IPS DF 4.7 (cell line): ENCODE measurements around the gene SCAPER.
"Not testable (repeated sequence)": the region's sequence is repeated elsewhere in the genome, so short reads cannot be mapped to it uniquely, and the experiment has no call there.

Experiments used
- DNase-seq: peaks from one replicate; pipeline ENCODE4 v3.0.0-alpha.2; 2013; ENCODE audit warnings: low spot score; ENCODE audit errors: extremely low read depth

The SCAPER gene

DNA sequence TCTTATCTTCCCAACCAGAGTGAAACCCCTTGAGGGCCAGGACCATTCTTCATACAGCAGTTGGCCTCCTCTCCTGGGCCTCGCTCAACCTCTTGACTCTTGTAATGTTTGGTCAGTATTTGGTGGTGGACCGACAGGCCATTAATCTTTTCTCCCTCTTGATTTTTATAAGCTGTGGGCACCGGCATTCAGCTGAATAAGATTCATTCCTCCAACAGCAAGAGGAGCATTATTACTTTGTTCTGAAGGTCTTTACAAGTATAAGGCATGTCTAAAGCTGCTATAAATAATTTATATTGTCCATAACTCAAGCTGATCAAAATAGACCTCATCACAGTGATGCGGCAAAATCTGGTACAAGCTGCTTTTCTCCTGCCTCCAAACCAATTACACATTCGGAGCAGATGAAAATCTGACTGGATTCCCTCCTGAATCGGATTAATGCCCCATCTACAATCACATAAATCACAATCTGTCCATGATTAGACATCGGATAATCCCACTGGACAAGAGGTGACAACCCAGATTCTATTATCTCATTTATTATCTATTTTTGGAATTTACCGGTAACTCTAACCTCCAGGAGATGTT lies 576.9 kb downstream of the SCAPER start:
- DNase-seq = no peak

DNA sequence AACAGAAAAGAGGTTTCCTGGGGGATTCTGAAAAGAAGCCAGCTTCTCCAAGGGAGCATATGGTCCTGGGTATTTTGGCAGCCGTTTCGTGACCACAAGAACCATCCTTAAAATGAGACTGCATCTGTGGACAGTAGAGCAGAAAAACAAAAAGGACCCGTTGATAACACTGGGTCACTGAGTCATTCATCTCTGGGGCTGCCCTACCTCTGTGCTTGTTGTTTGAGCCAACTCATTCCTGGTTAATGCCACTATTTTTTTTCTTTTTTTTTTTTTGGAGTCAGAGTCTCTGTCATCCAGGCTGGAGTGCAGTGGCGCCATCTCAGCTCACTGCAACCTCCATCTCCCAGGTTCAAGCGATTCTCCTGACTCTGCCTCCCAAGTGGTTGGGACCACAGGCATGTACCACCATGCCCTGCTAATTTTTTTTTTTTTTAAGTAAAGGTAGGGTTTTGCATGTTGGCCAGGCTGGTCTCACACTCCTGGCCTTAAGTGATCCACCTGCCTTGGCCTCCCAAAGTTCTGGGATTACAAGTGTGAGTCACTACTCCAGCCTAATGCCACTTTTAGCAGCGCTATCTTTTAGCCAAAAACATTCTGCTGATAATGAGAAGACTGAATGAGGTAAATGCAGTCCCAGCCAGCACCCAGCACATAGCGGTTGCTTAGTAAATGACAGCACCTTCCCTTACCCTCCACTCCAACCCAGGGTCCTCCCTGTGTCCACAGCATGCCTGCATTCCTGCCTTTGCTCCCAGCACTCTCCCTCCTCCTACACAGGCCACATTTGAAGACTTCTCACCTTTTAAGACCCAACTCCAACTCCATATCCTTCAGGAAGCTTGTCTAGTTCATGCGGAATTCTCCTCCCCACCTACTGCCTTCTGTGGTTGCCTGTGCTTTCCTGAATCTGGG lies 577.7 kb downstream of the SCAPER start:
- DNase-seq = no peak

- DNase-seq = no peak
These were observed 579.4 kb downstream of the SCAPER start for GRCh38 chr15:76325704-76326103.

DNA sequence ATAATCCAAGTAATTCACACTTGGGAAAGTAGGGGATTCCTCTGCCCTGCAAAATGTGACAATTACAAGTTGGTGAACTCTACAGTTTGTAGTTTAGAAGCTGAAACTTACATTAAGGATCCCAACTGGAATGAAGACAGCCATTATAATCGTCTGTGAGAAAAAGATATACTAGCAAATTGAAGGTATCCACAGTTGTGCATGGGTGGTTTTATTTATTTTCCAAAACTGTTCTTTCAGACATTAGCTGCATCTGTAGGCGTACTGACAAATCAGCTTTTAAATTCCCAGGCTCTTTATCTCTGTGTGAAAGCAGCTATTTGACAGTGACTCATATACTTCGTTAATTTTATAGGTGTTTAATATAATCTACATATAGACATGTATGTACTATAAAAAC lies 581.1 kb downstream of the SCAPER start:
- DNase-seq = no peak

DNA sequence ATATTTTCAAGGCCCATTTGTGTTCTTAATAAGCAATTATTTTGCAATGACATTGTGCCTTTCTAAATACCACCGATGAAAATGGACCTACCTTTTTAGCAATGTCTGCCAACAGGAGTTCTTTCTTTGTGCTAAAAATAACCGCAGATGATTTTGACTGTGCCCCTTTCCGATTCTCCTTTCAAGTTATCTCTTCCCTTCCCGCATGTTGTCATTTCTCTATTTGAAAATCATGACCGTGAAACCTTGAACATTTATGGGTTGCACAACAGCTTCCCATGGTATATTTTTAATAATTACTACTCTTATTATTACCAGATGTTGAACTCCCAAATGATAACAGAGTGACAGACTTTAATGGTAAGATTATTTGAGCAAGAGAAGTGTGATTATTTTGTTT lies 583.5 kb downstream of the SCAPER start:
- no peak for DNase-seq

GRCh38 chr15:76321171-76321570 lies 584.0 kb downstream of the SCAPER start:
- DNase-seq = no peak

- DNase-seq = no peak
These were observed 585.1 kb downstream of the SCAPER start for GRCh38 chr15:76320012-76320411.

GRCh38 chr15:76313731-76314130 lies 591.4 kb downstream of the SCAPER start:
- no peak for DNase-seq

GRCh38 chr15:76313175-76313567 lies 592.0 kb downstream of the SCAPER start:
- not testable (repeated sequence) for DNase-seq

DNA sequence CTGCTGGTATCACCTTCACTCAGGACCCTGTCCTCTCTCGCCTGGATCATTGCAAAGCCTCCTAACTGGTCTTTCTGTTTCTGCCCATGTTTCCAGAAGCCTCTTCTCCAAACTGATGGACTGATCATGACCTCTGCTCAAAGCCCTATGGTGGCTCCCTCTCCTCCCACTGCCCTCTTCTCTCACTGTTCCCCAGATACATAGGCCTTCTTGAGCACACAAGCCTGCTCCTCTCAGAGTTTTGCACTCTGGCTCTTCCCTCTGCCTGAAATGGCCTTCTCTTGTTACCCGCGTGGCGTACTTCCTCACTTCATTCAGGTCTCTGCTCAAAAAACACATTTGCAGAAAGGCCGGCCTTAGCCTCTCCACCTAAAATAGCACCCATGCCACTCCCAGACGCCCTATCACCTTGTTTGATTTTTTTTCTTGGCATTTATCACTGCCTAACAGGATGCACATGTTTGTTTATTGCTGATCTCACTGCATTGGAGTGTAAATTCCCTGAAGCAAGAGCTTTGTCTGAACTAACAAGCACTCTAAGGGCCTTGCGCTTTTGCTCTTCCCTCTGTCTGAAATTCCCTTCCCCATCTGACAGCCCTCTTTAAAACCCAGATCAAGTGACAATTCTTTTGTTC lies 592.5 kb downstream of the SCAPER start:
- no peak for DNase-seq

- no peak for DNase-seq
These were observed 593.8 kb downstream of the SCAPER start, which contains the start of gene ETFA for GRCh38 chr15:76311100-76311953. Gene ETFA (minus strand): TSS chr15:76311469. CDS start chr15:76311388, 81 bp downstream.

DNA sequence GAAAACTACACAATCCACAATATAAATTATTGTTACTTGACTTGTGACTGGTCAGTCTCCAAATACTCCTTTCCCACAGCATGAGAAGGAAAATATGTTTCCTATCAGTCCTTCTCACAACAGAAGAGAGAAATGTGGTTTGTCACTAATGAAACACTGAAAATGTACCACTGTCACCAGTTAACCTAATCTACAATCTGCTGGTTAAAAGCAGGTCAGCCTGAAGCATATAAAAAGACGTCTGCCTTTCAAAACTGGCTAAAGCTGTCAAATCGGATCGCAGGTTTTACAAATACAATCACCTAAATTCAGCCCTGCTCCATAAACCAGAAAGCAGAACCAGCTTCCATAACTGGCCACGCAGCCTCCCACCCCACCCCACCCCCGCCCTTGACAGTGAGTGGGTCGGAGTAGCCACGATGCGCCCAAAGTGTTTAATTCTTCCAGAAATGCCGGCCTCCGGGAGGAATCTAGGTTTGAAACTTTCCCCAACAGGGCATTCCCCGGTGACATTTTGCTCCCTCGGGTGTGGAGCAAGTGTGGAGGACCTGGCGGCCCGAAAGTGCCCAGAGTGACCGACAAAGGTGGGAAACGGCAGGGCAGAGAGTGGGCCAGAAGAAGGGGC lies 594.6 kb downstream of the SCAPER start:
- DNase-seq = no peak

GRCh38 chr15:76309601-76310330 lies 595.4 kb downstream of the SCAPER start:
- no peak for DNase-seq

DNA sequence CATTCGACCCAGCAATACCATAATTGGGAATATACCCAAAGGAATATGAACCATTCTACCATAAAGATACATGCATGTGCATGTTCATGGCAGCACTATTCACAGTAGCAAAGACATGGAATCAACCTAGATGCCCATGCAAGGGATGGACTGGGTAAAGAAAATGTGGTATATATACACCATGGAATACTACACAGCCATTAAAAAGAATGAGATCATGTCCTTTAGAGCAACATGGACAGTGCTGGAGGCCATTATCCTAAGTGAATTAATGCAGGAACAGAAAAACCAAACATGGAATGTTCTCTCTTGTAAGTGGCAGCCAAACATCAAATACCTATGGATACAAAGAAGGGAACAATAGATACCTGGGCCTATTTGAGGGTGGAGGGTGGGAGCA lies 601.2 kb downstream of the SCAPER start:
- no peak for DNase-seq

- no peak for DNase-seq
These were observed 605.4 kb downstream of the SCAPER start for GRCh38 chr15:76299786-76300185.

GRCh38 chr15:76298986-76299385 lies 606.2 kb downstream of the SCAPER start:
- no peak for DNase-seq

- DNase-seq = not testable (repeated sequence)
These were observed 607.2 kb downstream of the SCAPER start for GRCh38 chr15:76297951-76298350.
